ENCODE results near the gene DCC.

GRCh38 chr18:52518086-52518485, 178.1 kb downstream of the DCC start:
- TF ChIP-seq EZH2 (IDR thresholded peaks at IDR 0.05; ENCODE audit: low read length) (no peak), CTCF (optimal IDR thresholded peaks at IDR 0.05 in 1 of 3, IDR thresholded peaks at IDR 0.05 in 1 of 3, conservative IDR thresholded peaks at IDR 0.05 in 1 of 3; ENCODE audit: extremely low read depth in 1 of 3, insufficient read depth in 2 of 3, low read length in 3 of 3) (no peak)

Measured in keratinocyte (primary cell).